ENCODE measurements around the gene IFITM2. TPM values are rescaled to one million over a fixed set of nuclear protein-coding genes. Genes with fewer than 3 reads are reported as not detected.
"Not testable (repeated sequence)": the region's sequence is repeated elsewhere in the genome, so short reads cannot be mapped to it uniquely, and the experiment has no call there.

Gene IFITM2
- total RNA-seq, 2 donors from 2014 or later, result 31.0 to 90.3 TPM

GRCh38 chr11:309979-310572, 2.5 kb downstream of the IFITM2 start:
- H3K36me3 ChIP-seq (replicated peaks in 1 of 2; ENCODE audit: insufficient read depth in 1 of 2, low read depth in 2 of 2); H3K27me3 ChIP-seq; intact Hi-C loops (cut with DNase I); H3K4me3 ChIP-seq; H3K9me3 ChIP-seq; DNase-seq: not testable (repeated sequence)
- H3K4me1 ChIP-seq, result peaks cover 20% of the 10 kb centered on the region
- TF ChIP-seq POLR2A (IDR thresholded peaks at IDR 0.05), result peak in 2 of 3 donors; percentile 52 to 53
- ATAC-seq, result peak; percentile 51
- H3K27ac ChIP-seq, result peak overlapping the region; percentile 11 to 93 (median 69)
- WGBS, 2 donors, result 12 to 18% methylated on average over 5 of the region's 18 CpGs

GRCh38 chr11:311013-311748, 3.6 kb downstream of the IFITM2 start:
- intact Hi-C loops (cut with DNase I), result not testable (repeated sequence)

GRCh38 chr11:312092-312816, 4.6 kb downstream of the IFITM2 start:
- Histone ChIP-seq H3K9me3 (no peaks in the 10 kb centered on the region), H3K4me1 (peaks cover 22% of the 10 kb centered on the region), H3K36me3 (replicated peaks in 1 of 2; ENCODE audit: insufficient read depth in 1 of 2, low read depth in 2 of 2) (no peaks in the 10 kb centered on the region), H3K27ac (peak overlapping the region in 2 of 4 donors; percentile 9 to 38), H3K4me3 (no peak overlapping the region), H3K27me3 (peaks cover 0 to 16% of the 10 kb centered on the region in 2 donors)
- 61 to 65% methylated on average over 14 of the region's 14 CpGs for WGBS, 2 donors
- no peak for TF ChIP-seq POLR2A (IDR thresholded peaks at IDR 0.05)
- TF ChIP-seq CTCF (IDR thresholded peaks at IDR 0.05), result no peak
- DNase-seq, result peak in 1 of 4 donors; percentile 10
- intact Hi-C loops (cut with DNase I), result no loop called here
- no peak for ATAC-seq

More at GRCh38 chr11:311013-311748, 3.6 kb downstream of the IFITM2 start:
- H3K4me3 ChIP-seq; H3K9me3 ChIP-seq; DNase-seq; H3K27me3 ChIP-seq; H3K36me3 ChIP-seq (replicated peaks in 1 of 2; ENCODE audit: insufficient read depth in 1 of 2, low read depth in 2 of 2): not testable (repeated sequence)
- H3K27ac ChIP-seq, result peak overlapping the region in 1 of 4 donors; percentile 38
- WGBS, 2 donors, result 14% methylated on average over 6 of the region's 71 CpGs; no CpG with 5 or more reads in 1 of the 2 donors
- peak; percentile 72 for ATAC-seq
- peaks cover 25% of the 10 kb centered on the region for H3K4me1 ChIP-seq

- DNase-seq, result no peak
- peaks cover 23% of the 10 kb centered on the region for H3K4me1 ChIP-seq
- H3K27me3 ChIP-seq, result peaks cover 0 to 18% of the 10 kb centered on the region in 2 donors
- no peaks in the 10 kb centered on the region for H3K36me3 ChIP-seq (replicated peaks in 1 of 2; ENCODE audit: insufficient read depth in 1 of 2, low read depth in 2 of 2)
- TF ChIP-seq CTCF (IDR thresholded peaks at IDR 0.05) (no peak), POLR2A (IDR thresholded peaks at IDR 0.05) (no peak)
- H3K9me3 ChIP-seq, result no peaks in the 10 kb centered on the region
- no peak overlapping the region for H3K4me3 ChIP-seq
- intact Hi-C loops (cut with DNase I), result no loop called here
- WGBS, 2 donors, result 76 to 77% methylated on average over 4 to 8 of the region's 8 CpGs
- no peak for ATAC-seq
- H3K27ac ChIP-seq, result peak overlapping the region in 3 of 4 donors; percentile 10 to 68 (median 47)
Observed at GRCh38 chr11:313304-313786, 5.7 kb downstream of the IFITM2 start.

GRCh38 chr11:313787-314553, 6.4 kb downstream of the IFITM2 start, which contains the start of gene IFITM1:
Gene IFITM1, plus strand, starts transcription at chr11:314040. Its CDS starts 131 bp downstream, at chr11:314171.
- DNase-seq, result no peak
- no peak within 1 kb of the TSS for H3K4me3 ChIP-seq
- 45 to 70% methylated on average over 11 to 18 of the region's 18 CpGs for WGBS, 2 donors
- peaks cover 0 to 18% of the 10 kb centered on the region in 2 donors for H3K27me3 ChIP-seq
- H3K9me3 ChIP-seq, result no peaks in the 10 kb centered on the region
- H3K36me3 ChIP-seq (replicated peaks in 1 of 2; ENCODE audit: insufficient read depth in 1 of 2, low read depth in 2 of 2), result no peaks in the 10 kb centered on the region
- H3K4me1 ChIP-seq, result peaks cover 23% of the 10 kb centered on the region
- H3K27ac ChIP-seq, result peak within 1 kb of the TSS in 3 of 4 donors; percentile 26 to 68 (median 47)
- intact Hi-C loops (cut with DNase I), result no loop called here
- no peak for ATAC-seq
- TF ChIP-seq POLR2A (IDR thresholded peaks at IDR 0.05) (peak in 2 of 3 donors; percentile 55 to 66), CTCF (IDR thresholded peaks at IDR 0.05) (no peak)

- DNase-seq; H3K9me3 ChIP-seq; intact Hi-C loops (cut with DNase I); ATAC-seq; H3K36me3 ChIP-seq (replicated peaks in 1 of 2; ENCODE audit: insufficient read depth in 1 of 2, low read depth in 2 of 2); H3K4me3 ChIP-seq: not testable (repeated sequence)
- WGBS, 2 donors, result 27 to 87% methylated on average over 3 to 6 of the region's 6 CpGs
- H3K27ac ChIP-seq, result peak overlapping the region in 2 of 4 donors; percentile 47 to 68
- H3K27me3 ChIP-seq, result peaks cover 0 to 18% of the 10 kb centered on the region in 2 donors
- peaks cover 22% of the 10 kb centered on the region for H3K4me1 ChIP-seq
Observed at GRCh38 chr11:314554-314875, 6.9 kb downstream of the IFITM2 start.

Data from body of pancreas (tissue), 4 donors.